GM21526 (cell line): ENCODE measurements around the gene ESPN.
"Not testable (repeated sequence)": the region's sequence is repeated elsewhere in the genome, so short reads cannot be mapped to it uniquely, and the experiment has no call there.

Experiments used
- ATAC-seq: cut with Tn5 transposase; IDR thresholded peaks from one replicate; pipeline ENCODE4 v1.9.1; 2021; ENCODE audit warnings: moderate library complexity; ENCODE audit not compliant: unreplicated experiment, low FRiP score

Gene ESPN

GRCh38 chr1:6445929-6446328, 21.4 kb downstream of the ESPN start:
- ATAC-seq: not testable (repeated sequence)

- ATAC-seq: no peak
These were observed 22.1 kb downstream of the ESPN start for GRCh38 chr1:6446665-6447015.

DNA sequence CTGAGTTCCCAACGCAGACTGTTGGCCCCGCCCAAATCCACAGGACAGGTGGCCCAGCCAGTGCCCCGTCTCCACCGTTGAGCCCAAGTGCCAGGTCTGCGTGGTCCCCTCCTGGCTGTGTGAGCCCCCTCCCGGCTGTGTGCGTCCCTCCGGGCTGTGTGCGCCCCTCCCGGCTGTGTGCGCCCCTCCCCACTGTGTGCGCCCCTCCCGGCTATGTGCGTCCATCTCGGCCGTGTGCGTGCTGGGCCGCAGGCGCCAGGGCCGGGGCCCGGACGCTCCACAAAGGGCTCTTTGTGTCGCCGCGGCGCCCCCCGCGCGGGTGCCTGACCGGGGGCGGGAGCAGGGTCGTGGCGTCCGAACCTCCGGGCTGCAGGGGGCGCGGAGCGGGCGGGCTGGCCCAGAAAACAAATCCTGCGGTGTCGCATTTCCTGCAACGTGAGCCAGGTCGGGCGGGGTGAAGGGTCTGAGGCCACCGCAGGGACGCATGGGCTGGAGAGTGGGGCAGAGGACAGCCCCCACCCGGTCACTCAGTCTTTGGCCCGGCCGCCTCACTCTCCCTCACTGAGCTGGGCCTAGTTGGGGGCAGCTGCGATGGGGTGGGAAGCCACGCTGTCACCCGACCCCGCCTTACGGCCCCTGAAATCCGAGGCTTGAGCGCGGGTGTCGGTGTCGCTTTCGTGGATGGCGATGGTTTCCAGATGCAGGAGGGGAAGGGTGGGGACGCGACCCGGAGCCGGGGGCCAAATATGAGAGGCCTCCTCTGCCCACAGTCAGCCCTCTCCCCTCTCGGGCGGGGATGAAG, 22.6 kb downstream of the ESPN start:
- ATAC-seq: no peak

DNA sequence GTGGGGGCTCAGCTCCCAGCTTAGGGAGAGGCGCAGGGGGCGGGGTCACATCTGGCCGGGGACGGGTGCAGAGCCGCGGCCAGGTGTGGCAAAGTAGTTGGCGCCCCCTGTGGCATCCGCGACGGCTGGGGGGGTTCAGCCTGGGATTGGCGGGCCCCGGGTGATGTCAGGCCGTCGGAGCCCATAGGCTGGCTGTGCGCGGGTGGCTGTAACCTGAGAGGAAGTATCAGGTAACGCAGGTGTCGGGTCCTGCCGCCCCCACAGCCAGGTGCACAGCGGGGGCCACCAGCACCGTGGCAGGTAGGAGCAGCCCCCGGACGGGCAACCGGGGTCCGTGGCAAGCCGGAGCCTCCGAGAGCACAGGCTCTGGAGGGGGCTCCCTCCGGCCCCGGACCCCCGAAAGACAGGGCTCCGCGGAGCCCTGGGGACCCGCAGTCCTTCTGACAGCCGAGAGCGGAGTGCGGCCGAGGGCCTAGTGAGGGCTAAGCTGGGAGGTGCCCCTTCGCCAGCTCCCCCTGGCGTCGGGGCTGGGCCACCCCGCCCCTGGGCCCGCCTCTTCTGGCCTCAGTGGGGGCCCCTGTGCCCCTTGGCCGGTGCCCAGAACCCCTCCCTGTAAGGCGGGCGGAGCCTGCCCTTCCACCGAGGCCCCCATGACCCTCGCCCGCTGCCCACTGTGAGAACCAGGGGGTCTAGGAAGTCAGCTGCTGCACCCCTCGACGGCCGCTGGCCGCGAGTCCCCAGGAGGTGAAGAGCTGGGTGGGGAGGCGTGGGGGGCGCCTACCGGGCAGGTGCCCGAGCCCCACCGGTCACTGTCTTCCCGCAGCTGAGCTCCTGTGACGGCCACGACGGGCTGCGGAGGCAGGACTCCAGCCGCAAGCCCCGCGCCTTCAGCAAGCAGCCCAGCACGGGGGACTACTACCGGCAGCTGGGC, 23.5 kb downstream of the ESPN start:
- ATAC-seq: no peak

- ATAC-seq: no peak
These were observed 24.4 kb downstream of the ESPN start for GRCh38 chr1:6448749-6449631.

DNA sequence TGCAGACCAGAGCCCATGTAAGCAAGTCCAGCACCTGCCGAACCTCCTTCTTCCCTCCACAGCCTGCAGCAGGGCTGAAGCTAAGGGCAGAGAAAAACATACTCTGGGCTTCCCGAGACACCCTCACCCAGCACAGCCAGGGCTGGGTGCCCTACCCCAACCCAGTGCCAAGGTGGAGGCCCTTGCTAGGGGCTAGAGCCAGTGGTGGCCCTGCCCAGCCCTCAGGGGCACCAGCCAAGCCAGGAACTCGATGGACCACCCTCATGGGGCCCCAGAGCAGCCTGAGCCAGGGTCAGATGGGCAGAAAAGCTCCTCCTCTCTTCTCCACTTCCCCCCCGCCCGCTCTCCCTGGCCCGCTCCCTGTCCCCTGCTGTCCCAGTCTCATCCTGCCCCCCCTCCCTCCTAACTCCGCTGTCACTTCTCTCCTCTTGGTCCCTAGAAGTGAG, 25.5 kb downstream of the ESPN start:
- ATAC-seq: no peak

GRCh38 chr1:6450486-6450885, 25.9 kb downstream of the ESPN start:
- ATAC-seq: not testable (repeated sequence)

- no peak for ATAC-seq
These were observed 26.4 kb downstream of the ESPN start for GRCh38 chr1:6450943-6451373.

GRCh38 chr1:6453895-6454855, 29.6 kb downstream of the ESPN start:
- not testable (repeated sequence) for ATAC-seq

- ATAC-seq: no peak
These were observed 30.5 kb downstream of the ESPN start for GRCh38 chr1:6454856-6455751.

DNA sequence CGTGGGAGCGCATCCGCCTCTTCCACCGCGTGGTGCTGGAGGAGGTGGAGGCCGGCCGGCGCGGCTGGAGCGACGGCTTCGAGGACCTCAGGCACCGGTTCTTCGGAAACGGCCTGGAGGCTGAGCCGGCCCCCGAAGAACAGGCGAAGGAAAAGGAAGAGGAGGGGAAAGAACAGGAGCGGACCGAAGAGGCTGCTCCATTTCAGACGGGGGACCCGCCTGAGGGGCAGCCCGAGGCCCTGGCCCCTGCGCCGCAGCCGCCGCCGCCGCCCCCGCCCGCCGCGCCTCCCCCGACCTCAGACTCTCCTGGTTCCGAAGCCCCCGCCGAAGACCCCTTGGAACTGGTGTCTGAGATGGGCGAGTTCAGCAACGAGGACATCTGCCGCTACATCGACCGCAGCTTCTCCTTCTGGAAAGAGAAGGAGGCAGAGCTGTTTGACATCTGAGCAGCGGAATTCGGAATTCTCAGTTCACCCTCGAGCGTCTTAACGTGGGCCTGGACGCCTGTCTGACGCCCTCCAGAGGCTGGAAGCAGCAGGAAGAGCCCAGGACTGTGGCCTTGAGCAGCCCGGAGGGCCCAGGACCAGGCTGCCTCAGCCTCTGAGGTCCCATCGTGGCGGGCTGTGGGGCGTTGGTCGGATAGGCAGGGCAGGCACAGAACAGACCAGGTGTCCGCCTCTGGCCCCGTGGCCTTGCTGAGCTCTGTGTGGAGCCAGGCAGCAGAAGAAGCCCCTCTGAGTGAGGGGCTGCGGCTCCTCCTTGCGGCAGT, 31.4 kb downstream of the ESPN start:
- ATAC-seq: not testable (repeated sequence)

GRCh38 chr1:6456800-6457466, 32.4 kb downstream of the ESPN start:
- ATAC-seq: no peak

- no peak for ATAC-seq
These were observed 35.3 kb downstream of the ESPN start for GRCh38 chr1:6459850-6460265.

GRCh38 chr1:6460301-6461050, 35.9 kb downstream of the ESPN start:
- no peak for ATAC-seq

GRCh38 chr1:6461051-6461530, 36.5 kb downstream of the ESPN start:
- no peak for ATAC-seq
